GM23338 (cell line): ENCODE measurements around the gene NKAIN2. TPM values are rescaled to one million over a fixed set of nuclear protein-coding genes. Genes with fewer than 3 reads are reported as not detected.

Experiments
- ATAC-seq: fragments of 200-7000 bp; cut with Tn5 transposase; 3 replicates; pipeline ENCODE4 v1.9.1; 2020
- DNase-seq: peaks from one replicate; pipeline ENCODE4 v3.0.0-alpha.2; 2015; ENCODE audit warnings: low spot score
- H2AFZ ChIP-seq: fragments of 200-600 bp; sonication (generic); 2 replicates; pipeline ENCODE4 v1.8.0; 2016; ENCODE audit warnings: antibody characterized with exemption, mild to moderate bottlenecking, moderate library complexity
- H3F3A ChIP-seq: fragments of 200-600 bp; sonication (generic); replicated peaks from 2 replicates; pipeline ENCODE4 v1.8.0; 2017; ENCODE audit warnings: antibody characterized with exemption, mixed run types, low read depth
- H3K27ac ChIP-seq: fragments of 200-600 bp; sonication (generic); 2 replicates; pipeline ENCODE4 v1.6.1; 2016; ENCODE audit warnings: low read depth
- H3K27me3 ChIP-seq: fragments of 200-600 bp; sonication (generic); 2 replicates; pipeline ENCODE4 v1.8.0; 2016; ENCODE audit warnings: mild to moderate bottlenecking, mixed run types, moderate library complexity; ENCODE audit not compliant: insufficient read depth
- H3K36me3 ChIP-seq: fragments of 200-600 bp; sonication (generic); 2 replicates; pipeline ENCODE4 v1.8.0; 2016; ENCODE audit warnings: mild to moderate bottlenecking; ENCODE audit not compliant: insufficient read depth
- H3K4me1 ChIP-seq: fragments of 200-600 bp; sonication (generic); 2 replicates; pipeline ENCODE4 v1.8.0; 2016; ENCODE audit warnings: mild to moderate bottlenecking, moderate library complexity; ENCODE audit not compliant: insufficient read depth
- H3K4me2 ChIP-seq: fragments of 200-600 bp; sonication (generic); 2 replicates; pipeline ENCODE4 v1.7.1; 2017; ENCODE audit warnings: mixed run types
- H3K4me3 ChIP-seq: fragments of 200-600 bp; sonication (generic); 2 replicates; pipeline ENCODE4 v1.6.1; 2016; ENCODE audit warnings: mixed run types
- H3K79me2 ChIP-seq: fragments of 200-600 bp; sonication (generic); replicated peaks from 2 replicates; pipeline ENCODE4 v1.8.0; 2017; ENCODE audit warnings: mild to moderate bottlenecking; ENCODE audit not compliant: insufficient read depth
- H3K9me2 ChIP-seq: fragments of 200-600 bp; sonication (generic); 2 replicates; pipeline ENCODE4 v1.8.0; 2017; ENCODE audit not compliant: insufficient read depth
- H4K20me1 ChIP-seq: fragments of 200-600 bp; sonication (generic); replicated peaks from 2 replicates; pipeline ENCODE4 v1.8.0; 2017; ENCODE audit warnings: mild to moderate bottlenecking; ENCODE audit not compliant: insufficient read depth
- H3K27ac Mint-ChIP-seq: 2 replicates; pipeline ENCODE4 v1.8.0; 2020; ENCODE audit warnings: inconsistent platforms, mild to moderate bottlenecking, moderate library complexity, mixed read lengths
- H3K27me3 Mint-ChIP-seq: 3 replicates; pipeline ENCODE4 v1.8.0; 2022; ENCODE audit warnings: low read depth, mild to moderate bottlenecking, moderate library complexity, mixed read lengths, inconsistent platforms; ENCODE audit not compliant: insufficient read depth, poor library complexity
- H3K36me3 Mint-ChIP-seq: 3 replicates; pipeline ENCODE4 v1.8.0; 2021; ENCODE audit warnings: low read depth, mild to moderate bottlenecking, inconsistent platforms, moderate library complexity, mixed read lengths
- H3K4me1 Mint-ChIP-seq: 3 replicates; pipeline ENCODE4 v1.8.0; 2020; ENCODE audit warnings: mild to moderate bottlenecking, inconsistent platforms, mixed read lengths
- H3K4me3 Mint-ChIP-seq: 3 replicates; pipeline ENCODE4 v1.8.0; 2021; ENCODE audit warnings: moderate library complexity, mild to moderate bottlenecking, inconsistent platforms, mixed read lengths
- H3K9me3 Mint-ChIP-seq: 3 replicates; pipeline ENCODE4 v1.8.0; 2020; ENCODE audit warnings: moderate library complexity, mild to moderate bottlenecking, inconsistent platforms, mixed read lengths
- EZH2phosphoT487 ChIP-seq: fragments of 200-600 bp; sonication (generic); IDR thresholded peaks from one replicate; pipeline ENCODE4 v1.8.1; 2018; ENCODE audit warnings: antibody characterized with exemption; ENCODE audit not compliant: unreplicated experiment
- JUNB ChIP-seq: IDR thresholded peaks from one replicate; pipeline ENCODE4 v1.6.1; 2016; ENCODE audit warnings: antibody characterized with exemption; ENCODE audit not compliant: unreplicated experiment
- NANOG ChIP-seq: IDR thresholded peaks from 2 replicates; pipeline ENCODE4 v1.6.1; 2016; ENCODE audit warnings: antibody characterized with exemption, borderline replicate concordance
- POLR2AphosphoS5 ChIP-seq: IDR thresholded peaks from 2 replicates; pipeline ENCODE4 v1.6.1; 2016; ENCODE audit warnings: antibody characterized with exemption, low read depth
- ZNF114 ChIP-seq: fragments of 250-450 bp; sonication (Bioruptor Pico); IDR thresholded peaks from 2 replicates; pipeline ENCODE4 v1.5.0; 2020; ENCODE audit warnings: mild to moderate bottlenecking, moderate library complexity
- ZNF462 ChIP-seq: fragments of 250-450 bp; sonication (Bioruptor Pico); IDR thresholded peaks from 2 replicates; pipeline ENCODE4 v1.5.0; 2020; ENCODE audit warnings: mild to moderate bottlenecking, moderate library complexity
- polyA plus RNA-seq: library from polyadenylated mRNA; unstranded; fragments of >200 nt; fragmentation: Nextera tagmentation; extraction: Ambion mirVana; gene quantifications from 2 replicates; pipeline ENCODE4 v1.2.1, GENCODE V29; 2016
- total RNA-seq: library from RNA; depleted of rRNA; stranded (reverse); fragments of >200 nt; shearing (Covaris generic); gene quantifications from 2 replicates; pipeline ENCODE4 v1.2.3, GENCODE V29; 2014
- TF ChIP-seq, protein P1 (sequence below): IDR thresholded peaks from 2 replicates; pipeline ENCODE4 v1.6.1; 2016; ENCODE audit warnings: antibody characterized with exemption
- TF ChIP-seq, protein P2 (sequence below), 2 experiments: fragments of 200-600 bp in 1 of 2; sonication (generic) in 1 of 2; conservative IDR thresholded peaks; 2 replicates each; pipeline versions ENCODE4 v1.5.1 to v1.6.1; 2016 to 2017; ENCODE audit warnings: antibody characterized with exemption in 2 of 2, low read depth in 2 of 2, mild to moderate bottlenecking in 2 of 2, moderate library complexity in 1 of 2
- TF ChIP-seq, protein P3 (sequence below): IDR thresholded peaks from one replicate; pipeline ENCODE4 v1.6.1; 2018; ENCODE audit warnings: antibody characterized with exemption; ENCODE audit not compliant: unreplicated experiment

NKAIN2 gene
- total and polyA plus RNA-seq, 2 experiments from 2014 or later, result 0.39 to 1.1 TPM

DNA sequence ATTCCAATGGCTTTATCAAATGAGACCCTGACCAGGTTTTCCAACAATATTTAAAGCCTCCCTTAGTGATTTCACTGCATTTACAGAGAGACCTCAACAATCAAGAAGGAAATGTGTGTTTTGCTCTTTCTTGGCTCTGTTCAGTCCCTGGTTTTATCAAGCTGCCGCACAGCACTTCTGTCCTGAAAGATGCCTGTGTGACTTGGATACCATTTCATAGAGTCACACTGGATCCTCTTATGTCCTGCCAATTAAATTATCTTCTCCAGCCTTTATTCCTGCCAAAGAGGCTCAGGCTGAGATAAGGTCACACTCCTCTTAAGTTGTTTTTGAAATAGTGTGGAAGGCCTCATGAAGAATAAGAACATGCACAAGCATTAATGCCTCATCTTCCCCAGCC, 961.6 kb downstream of the NKAIN2 start:
- no peaks in the 10 kb centered on the region for H3K27me3 ChIP-seq

More for the DNA sequence above, 961.6 kb downstream of the NKAIN2 start:
- Histone ChIP-seq H3K4me3 (no peak overlapping the region), H3K4me1 (peaks cover 5% of the 10 kb centered on the region; the same call in 1 of the 2 replicates), H2AFZ (no peak overlapping the region), H3K79me2 (no peaks in the 10 kb centered on the region), H4K20me1 (no peaks in the 10 kb centered on the region), H3F3A (no peaks in the 10 kb centered on the region), H3K4me2 (no peak overlapping the region), H3K36me3 (no peaks in the 10 kb centered on the region), H3K9me2 (no peaks in the 10 kb centered on the region), H3K27ac (no peak overlapping the region)
- ATAC-seq, result no peak
- Mint-ChIP-seq H3K36me3 (no peaks in the 10 kb centered on the region), H3K4me3 (no peak overlapping the region), H3K27ac (no peak overlapping the region), H3K9me3 (no peaks in the 10 kb centered on the region), H3K27me3 (no peaks in the 10 kb centered on the region), H3K4me1 (peaks cover 6% of the 10 kb centered on the region; the same call in 2 of the 3 replicates)
- DNase-seq, result no peak
- TF ChIP-seq ZNF462 (CRISPR knock-in tag), result no peak
- TF ChIP-seq EZH2phosphoT487, result no peak
- no peak for TF ChIP-seq ZNF114 (CRISPR knock-in tag)
- no peak for TF ChIP-seq POLR2AphosphoS5
- TF ChIP-seq JUNB, result no peak
- TF ChIP-seq, protein P1, sequence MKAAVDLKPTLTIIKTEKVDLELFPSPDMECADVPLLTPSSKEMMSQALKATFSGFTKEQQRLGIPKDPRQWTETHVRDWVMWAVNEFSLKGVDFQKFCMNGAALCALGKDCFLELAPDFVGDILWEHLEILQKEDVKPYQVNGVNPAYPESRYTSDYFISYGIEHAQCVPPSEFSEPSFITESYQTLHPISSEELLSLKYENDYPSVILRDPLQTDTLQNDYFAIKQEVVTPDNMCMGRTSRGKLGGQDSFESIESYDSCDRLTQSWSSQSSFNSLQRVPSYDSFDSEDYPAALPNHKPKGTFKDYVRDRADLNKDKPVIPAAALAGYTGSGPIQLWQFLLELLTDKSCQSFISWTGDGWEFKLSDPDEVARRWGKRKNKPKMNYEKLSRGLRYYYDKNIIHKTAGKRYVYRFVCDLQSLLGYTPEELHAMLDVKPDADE, result no peak
- no peak for TF ChIP-seq NANOG
- TF ChIP-seq, protein P2, sequence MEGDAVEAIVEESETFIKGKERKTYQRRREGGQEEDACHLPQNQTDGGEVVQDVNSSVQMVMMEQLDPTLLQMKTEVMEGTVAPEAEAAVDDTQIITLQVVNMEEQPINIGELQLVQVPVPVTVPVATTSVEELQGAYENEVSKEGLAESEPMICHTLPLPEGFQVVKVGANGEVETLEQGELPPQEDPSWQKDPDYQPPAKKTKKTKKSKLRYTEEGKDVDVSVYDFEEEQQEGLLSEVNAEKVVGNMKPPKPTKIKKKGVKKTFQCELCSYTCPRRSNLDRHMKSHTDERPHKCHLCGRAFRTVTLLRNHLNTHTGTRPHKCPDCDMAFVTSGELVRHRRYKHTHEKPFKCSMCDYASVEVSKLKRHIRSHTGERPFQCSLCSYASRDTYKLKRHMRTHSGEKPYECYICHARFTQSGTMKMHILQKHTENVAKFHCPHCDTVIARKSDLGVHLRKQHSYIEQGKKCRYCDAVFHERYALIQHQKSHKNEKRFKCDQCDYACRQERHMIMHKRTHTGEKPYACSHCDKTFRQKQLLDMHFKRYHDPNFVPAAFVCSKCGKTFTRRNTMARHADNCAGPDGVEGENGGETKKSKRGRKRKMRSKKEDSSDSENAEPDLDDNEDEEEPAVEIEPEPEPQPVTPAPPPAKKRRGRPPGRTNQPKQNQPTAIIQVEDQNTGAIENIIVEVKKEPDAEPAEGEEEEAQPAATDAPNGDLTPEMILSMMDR (conservative IDR thresholded peaks at IDR 0.05; ENCODE audit: low read depth in 2 of 2), result no peak
- TF ChIP-seq, protein P3, sequence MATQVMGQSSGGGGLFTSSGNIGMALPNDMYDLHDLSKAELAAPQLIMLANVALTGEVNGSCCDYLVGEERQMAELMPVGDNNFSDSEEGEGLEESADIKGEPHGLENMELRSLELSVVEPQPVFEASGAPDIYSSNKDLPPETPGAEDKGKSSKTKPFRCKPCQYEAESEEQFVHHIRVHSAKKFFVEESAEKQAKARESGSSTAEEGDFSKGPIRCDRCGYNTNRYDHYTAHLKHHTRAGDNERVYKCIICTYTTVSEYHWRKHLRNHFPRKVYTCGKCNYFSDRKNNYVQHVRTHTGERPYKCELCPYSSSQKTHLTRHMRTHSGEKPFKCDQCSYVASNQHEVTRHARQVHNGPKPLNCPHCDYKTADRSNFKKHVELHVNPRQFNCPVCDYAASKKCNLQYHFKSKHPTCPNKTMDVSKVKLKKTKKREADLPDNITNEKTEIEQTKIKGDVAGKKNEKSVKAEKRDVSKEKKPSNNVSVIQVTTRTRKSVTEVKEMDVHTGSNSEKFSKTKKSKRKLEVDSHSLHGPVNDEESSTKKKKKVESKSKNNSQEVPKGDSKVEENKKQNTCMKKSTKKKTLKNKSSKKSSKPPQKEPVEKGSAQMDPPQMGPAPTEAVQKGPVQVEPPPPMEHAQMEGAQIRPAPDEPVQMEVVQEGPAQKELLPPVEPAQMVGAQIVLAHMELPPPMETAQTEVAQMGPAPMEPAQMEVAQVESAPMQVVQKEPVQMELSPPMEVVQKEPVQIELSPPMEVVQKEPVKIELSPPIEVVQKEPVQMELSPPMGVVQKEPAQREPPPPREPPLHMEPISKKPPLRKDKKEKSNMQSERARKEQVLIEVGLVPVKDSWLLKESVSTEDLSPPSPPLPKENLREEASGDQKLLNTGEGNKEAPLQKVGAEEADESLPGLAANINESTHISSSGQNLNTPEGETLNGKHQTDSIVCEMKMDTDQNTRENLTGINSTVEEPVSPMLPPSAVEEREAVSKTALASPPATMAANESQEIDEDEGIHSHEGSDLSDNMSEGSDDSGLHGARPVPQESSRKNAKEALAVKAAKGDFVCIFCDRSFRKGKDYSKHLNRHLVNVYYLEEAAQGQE, result no peak
